CD4-positive, alpha-beta T cell (primary cell): ENCODE data around the gene IGSF23. TPM values are rescaled to one million over a fixed set of nuclear protein-coding genes. Genes with fewer than 3 reads are reported as not detected.
"Not testable (repeated sequence)": the region's sequence is repeated elsewhere in the genome, so short reads cannot be mapped to it uniquely, and the experiment has no call there.

Experiments
- ATAC-seq: fragments of 200-7000 bp; cut with Tn5 transposase; one replicate; pipeline ENCODE4 v1.10.0; 2022; ENCODE audit warnings: mild to moderate bottlenecking; ENCODE audit not compliant: poor library complexity
- CTCF ChIA-PET: fragments of 350-600 bp; sonication (Branson Sonifier 250); formaldehyde crosslinking; loops from one replicate; lab custom pipeline; 2021; ENCODE audit warnings: antibody characterized with exemption, inconsistent platforms; lab: Charles Lee
- POLR2A ChIA-PET: fragments of 350-600 bp; sonication (Branson Sonifier 250); formaldehyde crosslinking; loops from one replicate; lab custom pipeline; 2021; ENCODE audit warnings: antibody characterized with exemption, inconsistent platforms; lab: Charles Lee
- DNase-seq, 14 experiments: peaks; one replicate each; pipeline ENCODE4 v3.0.0-alpha.2; 2013 to 2020; ENCODE audit warnings: mixed read lengths in 2 of 14
- H3K27ac ChIP-seq, 2 donors: one replicate each; pipeline versions ENCODE4 v1.5.1 to v1.7.0; 2013; ENCODE audit warnings: low read length in 2 of 2, low read depth in 1 of 2, mild to moderate bottlenecking in 1 of 2
- H3K27me3 ChIP-seq, 2 experiments: 1 replicate in 1 of 2; 2 replicates in 1 of 2; pipeline versions ENCODE4 v1.6.1 to v1.7.0; 2013; ENCODE audit warnings: low read length in 2 of 2, control low read depth in 1 of 2, mild to moderate bottlenecking in 1 of 2, moderate library complexity in 1 of 2; ENCODE audit not compliant: insufficient read depth in 2 of 2, control insufficient read depth in 1 of 2
- H3K36me3 ChIP-seq: one replicate; pipeline ENCODE4 v1.6.1; 2013; ENCODE audit warnings: low read length, control low read depth; ENCODE audit not compliant: insufficient read depth
- H3K4me1 ChIP-seq: one replicate; pipeline ENCODE4 v1.6.1; 2013; ENCODE audit warnings: low read length, control low read depth; ENCODE audit not compliant: insufficient read depth
- H3K4me3 ChIP-seq: one replicate; pipeline ENCODE4 v1.5.1; 2013; ENCODE audit warnings: mild to moderate bottlenecking, low read length, moderate library complexity
- H3K9me3 ChIP-seq, 2 experiments: 1 replicate in 1 of 2; 2 replicates in 1 of 2; pipeline versions ENCODE4 v1.6.1 to v1.7.0; 2013; ENCODE audit warnings: low read length in 2 of 2, mild to moderate bottlenecking in 2 of 2, control low read depth in 1 of 2, moderate library complexity in 1 of 2; ENCODE audit not compliant: control insufficient read depth in 1 of 2, insufficient read depth in 1 of 2
- H3K27ac Mint-ChIP-seq: one replicate; pipeline ENCODE4 v1.8.0; 2020; ENCODE audit warnings: mixed read lengths
- H3K27me3 Mint-ChIP-seq: one replicate; pipeline ENCODE4 v1.8.0; 2021; ENCODE audit warnings: mixed read lengths
- H3K36me3 Mint-ChIP-seq: one replicate; pipeline ENCODE4 v1.8.0; 2021; ENCODE audit warnings: low read depth, mixed read lengths
- H3K4me1 Mint-ChIP-seq: one replicate; pipeline ENCODE4 v1.8.0; 2021; ENCODE audit warnings: low read depth, mixed read lengths
- H3K4me3 Mint-ChIP-seq: one replicate; pipeline ENCODE4 v1.8.0; 2020; ENCODE audit warnings: mild to moderate bottlenecking, mixed read lengths
- H3K9me3 Mint-ChIP-seq: one replicate; pipeline ENCODE4 v1.8.0; 2020; ENCODE audit warnings: mixed read lengths
- intact Hi-C, 2 experiments: fragments of 100-400 bp; cut with DNase I in 1 of 2; cut with micrococcal nuclease in 1 of 2; formaldehyde crosslinking; loops; one replicate each; pipeline versions ENCODE4 v1.15.1 to v1.9.0; 2023 to 2025; cut with DNase I, micrococcal nuclease
- total RNA-seq, 174 experiments: library from RNA in 2 of 174; stranded (reverse) in 2 of 174; gene quantifications; one replicate each; pipeline ENCODE4 v1.2.3 and lab custom pipeline; 2021 to 2026
- TF ChIP-seq, protein P1 (sequence below): fragments of 200-600 bp; IDR thresholded peaks from one replicate; pipeline ENCODE4 v1.8.0; 2022; ENCODE audit warnings: antibody characterized with exemption, mild to moderate bottlenecking

The IGSF23 gene
- total RNA-seq, 2 experiments from 2014 or later = not detected

DNA sequence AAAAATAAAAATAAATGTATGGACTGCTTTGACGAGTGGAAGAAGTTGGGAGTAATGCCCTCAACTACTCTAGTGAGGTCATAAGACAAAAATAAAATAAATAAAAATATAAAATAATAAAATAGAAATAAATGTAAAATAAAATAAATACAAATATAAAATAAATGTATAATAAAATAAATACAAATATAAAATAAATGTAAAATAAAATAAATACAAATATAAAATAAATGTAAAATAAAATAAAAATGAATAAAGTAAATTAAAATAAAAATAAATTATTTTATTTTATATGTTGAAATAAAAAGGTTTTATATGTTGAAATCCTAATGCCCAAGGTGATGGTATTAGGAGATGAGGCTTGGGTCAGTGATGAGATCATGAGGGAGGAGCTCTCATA lies 20.1 kb upstream of the IGSF23 start:
- Histone ChIP-seq H3K4me1 (no peaks in the 10 kb centered on the region), H3K36me3 (no peaks in the 10 kb centered on the region), H3K27me3 (peaks cover 3 to 8% of the 10 kb centered on the region in 2 experiments), H3K4me3 (no peak overlapping the region), H3K9me3 (peaks cover 2 to 16% of the 10 kb centered on the region in 2 experiments), H3K27ac (no peak overlapping the region)
- Mint-ChIP-seq H3K4me3 (no peak overlapping the region), H3K4me1 (no peaks in the 10 kb centered on the region), H3K9me3 (peaks cover 3% of the 10 kb centered on the region), H3K27me3 (peaks cover 30% of the 10 kb centered on the region), H3K27ac (no peak overlapping the region), H3K36me3 (no peaks in the 10 kb centered on the region)
- no peak for DNase-seq
- ChIA-PET POLR2A (no interaction called here), CTCF (no interaction called here)
- intact Hi-C loops = no loop called here
- TF ChIP-seq, protein P1, sequence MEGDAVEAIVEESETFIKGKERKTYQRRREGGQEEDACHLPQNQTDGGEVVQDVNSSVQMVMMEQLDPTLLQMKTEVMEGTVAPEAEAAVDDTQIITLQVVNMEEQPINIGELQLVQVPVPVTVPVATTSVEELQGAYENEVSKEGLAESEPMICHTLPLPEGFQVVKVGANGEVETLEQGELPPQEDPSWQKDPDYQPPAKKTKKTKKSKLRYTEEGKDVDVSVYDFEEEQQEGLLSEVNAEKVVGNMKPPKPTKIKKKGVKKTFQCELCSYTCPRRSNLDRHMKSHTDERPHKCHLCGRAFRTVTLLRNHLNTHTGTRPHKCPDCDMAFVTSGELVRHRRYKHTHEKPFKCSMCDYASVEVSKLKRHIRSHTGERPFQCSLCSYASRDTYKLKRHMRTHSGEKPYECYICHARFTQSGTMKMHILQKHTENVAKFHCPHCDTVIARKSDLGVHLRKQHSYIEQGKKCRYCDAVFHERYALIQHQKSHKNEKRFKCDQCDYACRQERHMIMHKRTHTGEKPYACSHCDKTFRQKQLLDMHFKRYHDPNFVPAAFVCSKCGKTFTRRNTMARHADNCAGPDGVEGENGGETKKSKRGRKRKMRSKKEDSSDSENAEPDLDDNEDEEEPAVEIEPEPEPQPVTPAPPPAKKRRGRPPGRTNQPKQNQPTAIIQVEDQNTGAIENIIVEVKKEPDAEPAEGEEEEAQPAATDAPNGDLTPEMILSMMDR = no peak
- no peak for ATAC-seq

DNA sequence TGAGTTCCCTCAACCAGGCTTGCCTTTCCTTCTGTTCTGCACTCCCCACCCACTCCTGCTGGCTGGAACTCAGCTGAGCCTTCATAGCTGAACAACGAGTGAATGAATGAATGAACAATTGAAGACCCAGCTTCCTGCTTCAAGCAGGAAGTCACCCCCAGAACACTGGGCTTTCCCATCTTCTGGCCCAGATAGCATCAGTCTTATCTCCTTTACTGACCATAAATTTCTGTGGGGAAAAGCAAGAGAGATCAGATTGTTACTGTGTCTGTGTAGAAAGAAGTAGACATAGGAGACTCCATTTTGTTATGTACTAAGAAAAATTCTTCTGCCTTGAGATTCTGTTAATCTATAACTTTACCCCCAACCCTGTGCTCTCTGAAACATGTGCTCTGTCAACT lies 19.5 kb upstream of the IGSF23 start:
- H3K36me3 Mint-ChIP-seq, POLR2A ChIA-PET, H3K4me1 ChIP-seq, CTCF ChIA-PET, H3K36me3 ChIP-seq, intact Hi-C loops, H3K27me3 ChIP-seq, H3K9me3 Mint-ChIP-seq, H3K4me1 Mint-ChIP-seq, H3K27ac ChIP-seq, DNase-seq, H3K4me3 Mint-ChIP-seq, ATAC-seq, H3K27ac Mint-ChIP-seq, H3K4me3 ChIP-seq: not testable (repeated sequence)
- peaks cover 35% of the 10 kb centered on the region for H3K27me3 Mint-ChIP-seq
- H3K9me3 ChIP-seq = peaks cover 6 to 19% of the 10 kb centered on the region in 2 experiments

DNA sequence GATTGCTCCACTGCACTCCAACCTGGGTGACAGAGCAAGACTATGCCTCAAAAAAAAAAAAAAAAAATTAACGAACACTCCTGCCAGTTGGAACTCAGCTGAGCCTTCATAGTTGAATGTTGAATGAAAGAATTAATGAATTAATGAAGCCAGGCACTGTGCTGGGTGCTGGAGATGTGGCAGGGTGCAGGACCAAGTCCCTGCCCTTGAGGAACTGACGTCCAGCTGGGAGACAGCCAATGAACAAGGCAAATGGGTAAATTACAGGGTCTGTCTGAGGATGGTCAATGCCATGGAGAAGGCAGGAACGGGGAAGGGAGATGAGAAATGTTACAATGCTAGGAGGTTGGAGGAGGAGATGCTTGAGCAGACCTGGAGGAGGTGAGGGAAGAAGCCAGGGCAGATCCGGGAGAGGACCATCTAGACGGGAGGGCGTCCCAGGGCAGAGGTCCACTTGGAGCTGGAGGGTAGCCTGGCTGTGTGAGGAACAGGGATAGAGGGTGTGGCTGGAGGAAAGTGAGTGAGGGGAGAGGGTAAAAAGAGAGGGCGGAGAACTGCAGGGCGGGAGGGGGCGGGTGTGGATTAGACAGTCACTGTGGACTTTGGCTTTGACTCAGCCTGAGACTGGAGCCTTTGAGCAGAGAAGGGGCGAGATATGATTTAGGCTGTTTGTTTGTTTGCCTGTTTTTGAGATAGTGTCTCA lies 16.8 kb upstream of the IGSF23 start:
- no peaks in the 10 kb centered on the region for H3K4me1 ChIP-seq
- no peaks in the 10 kb centered on the region for H3K36me3 Mint-ChIP-seq
- H3K27ac Mint-ChIP-seq = no peak overlapping the region
- no peaks in the 10 kb centered on the region for H3K4me1 Mint-ChIP-seq
- ATAC-seq = no peak
- no peak overlapping the region for H3K4me3 ChIP-seq
- CTCF ChIA-PET = no interaction called here
- H3K9me3 ChIP-seq = peaks cover 6 to 20% of the 10 kb centered on the region in 2 experiments
- H3K27me3 ChIP-seq = peaks cover 3 to 8% of the 10 kb centered on the region in 2 experiments
- peaks cover 30% of the 10 kb centered on the region for H3K27me3 Mint-ChIP-seq
- no peak overlapping the region for H3K4me3 Mint-ChIP-seq
- intact Hi-C loops = no loop called here
- TF ChIP-seq, protein P1 = no peak
- no peak for DNase-seq
- peaks cover 5% of the 10 kb centered on the region for H3K9me3 Mint-ChIP-seq
- POLR2A ChIA-PET = no interaction called here
- H3K36me3 ChIP-seq = no peaks in the 10 kb centered on the region
- no peak overlapping the region for H3K27ac ChIP-seq

DNA sequence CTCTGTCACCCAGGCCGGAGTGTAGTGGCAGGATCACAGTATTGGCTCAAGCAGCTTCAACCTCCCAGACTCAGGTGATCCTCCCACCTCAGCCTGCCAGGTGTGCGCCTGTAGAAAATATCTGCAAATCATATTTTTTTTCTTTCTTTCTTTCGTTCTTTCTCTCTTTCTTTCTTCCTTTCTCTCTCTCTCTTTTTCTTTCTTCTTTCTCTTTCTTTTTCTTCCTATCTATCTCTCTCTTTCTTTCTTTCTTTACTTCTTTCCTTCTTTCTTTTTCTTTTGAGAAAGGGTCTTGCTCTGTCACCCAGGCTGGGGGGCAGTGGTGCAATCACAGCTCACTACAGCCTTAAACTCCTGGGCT lies 16.3 kb upstream of the IGSF23 start:
- H3K36me3 Mint-ChIP-seq = no peaks in the 10 kb centered on the region
- Histone ChIP-seq H3K36me3 (no peaks in the 10 kb centered on the region), H3K27me3 (peaks cover 3 to 5% of the 10 kb centered on the region in 2 experiments), H3K9me3 (peaks cover 6 to 20% of the 10 kb centered on the region in 2 experiments), H3K27ac (no peak overlapping the region), H3K4me3 (no peak overlapping the region), H3K4me1 (no peaks in the 10 kb centered on the region)
- H3K27me3 Mint-ChIP-seq = peaks cover 27% of the 10 kb centered on the region
- ChIA-PET POLR2A (no interaction called here), CTCF (no interaction called here)
- H3K4me3 Mint-ChIP-seq = no peak overlapping the region
- TF ChIP-seq, protein P1 = no peak
- intact Hi-C loops = no loop called here
- no peak overlapping the region for H3K27ac Mint-ChIP-seq
- peaks cover 5% of the 10 kb centered on the region for H3K9me3 Mint-ChIP-seq
- ATAC-seq = no peak
- no peaks in the 10 kb centered on the region for H3K4me1 Mint-ChIP-seq
- no peak for DNase-seq
